Measurements from ENCODE around the gene ABO. TPM values are rescaled to one million over a fixed set of nuclear protein-coding genes. Genes with fewer than 3 reads are reported as not detected.
"Not testable (repeated sequence)": the region's sequence is repeated elsewhere in the genome, so short reads cannot be mapped to it uniquely, and the experiment has no call there.

The ABO gene
- total and polyA plus RNA-seq, 9 of the 15 experiments (the other 6 are each of a cell fraction or from before 2014, with no cell fraction given): 5.0 to 21.9 (median 11.9) TPM

- H2AFZ ChIP-seq (ENCODE audit: low read depth, low read length); FAIRE-seq; H3K4me3 ChIP-seq; CTCF ChIA-PET (ENCODE audit: low intra/inter-chr PET ratio); H4K20me1 ChIP-seq (replicated peaks; ENCODE audit: control insufficient read depth, insufficient read depth, low read length); H3K79me2 ChIP-seq (ENCODE audit: control insufficient read depth, insufficient read depth, low read length); DNase-seq (ENCODE audit: extremely low read depth in 1 of 4, low spot score in 3 of 4); POLR2A ChIA-PET; H3K4me2 ChIP-seq (ENCODE audit: insufficient read depth, low read length); intact Hi-C loops (cut with micrococcal nuclease); ATAC-seq; H3K27ac ChIP-seq (ENCODE audit: extremely low read depth, low read depth, low read length); H3K9me3 ChIP-seq (replicated peaks; ENCODE audit: control insufficient read depth, insufficient read depth, low read depth, low read length); H3K9me1 ChIP-seq (ENCODE audit: control insufficient read depth, insufficient read depth, low read length); BruUV-seq (replicated peaks); H3K36me3 ChIP-seq (ENCODE audit: control insufficient read depth, insufficient read depth, low read length); H3K9ac ChIP-seq (ENCODE audit: insufficient read depth in 1 of 2, low read depth in 2 of 2, low read length in 2 of 2): not testable (repeated sequence)
- Histone ChIP-seq H3K4me1 (replicated peaks in 1 of 2; ENCODE audit: control insufficient read depth in 2 of 2, insufficient read depth in 2 of 2, low read length in 2 of 2) (peaks cover 0 to 24% of the 10 kb centered on the region in 2 experiments; a peak in 2 of 5 replicates), H3K27me3 (ENCODE audit: control insufficient read depth in 2 of 2, insufficient read depth in 2 of 2, low read length in 2 of 2) (peaks cover 8 to 30% of the 10 kb centered on the region in 2 experiments)
- in situ Hi-C loops (cut with MboI): loop anchor here (5.0 kb wide), 1 partner anchor 89 kb away; no protein-coding TSS in a partner anchor
- WGBS (ENCODE audit: insufficient coverage, low coverage, missing lambda C conversion rate): 17% methylated on average over 5 of the region's 8 CpGs
Observed at GRCh38 chr9:133227996-133228395, 47.0 kb downstream of the ABO start.

GRCh38 chr9:133227242-133227860 lies 47.6 kb downstream of the ABO start:
- no peak overlapping the region for H3K9ac ChIP-seq (ENCODE audit: insufficient read depth in 1 of 2, low read depth in 2 of 2, low read length in 2 of 2)
- ChIA-PET POLR2A (no interaction called here), CTCF (ENCODE audit: low intra/inter-chr PET ratio) (no interaction called here)
- H3K9me1 ChIP-seq (ENCODE audit: control insufficient read depth, insufficient read depth, low read length): no peaks in the 10 kb centered on the region
- no peak overlapping the region for H3K4me3 ChIP-seq
- intact Hi-C loops (cut with micrococcal nuclease): no loop called here
- H4K20me1 ChIP-seq (replicated peaks; ENCODE audit: control insufficient read depth, insufficient read depth, low read length): no peaks in the 10 kb centered on the region
- TF ChIP-seq E2F5 (CRISPR knock-in tag; IDR thresholded peaks at IDR 0.05): no peak
- TF ChIP-seq, protein P1, sequence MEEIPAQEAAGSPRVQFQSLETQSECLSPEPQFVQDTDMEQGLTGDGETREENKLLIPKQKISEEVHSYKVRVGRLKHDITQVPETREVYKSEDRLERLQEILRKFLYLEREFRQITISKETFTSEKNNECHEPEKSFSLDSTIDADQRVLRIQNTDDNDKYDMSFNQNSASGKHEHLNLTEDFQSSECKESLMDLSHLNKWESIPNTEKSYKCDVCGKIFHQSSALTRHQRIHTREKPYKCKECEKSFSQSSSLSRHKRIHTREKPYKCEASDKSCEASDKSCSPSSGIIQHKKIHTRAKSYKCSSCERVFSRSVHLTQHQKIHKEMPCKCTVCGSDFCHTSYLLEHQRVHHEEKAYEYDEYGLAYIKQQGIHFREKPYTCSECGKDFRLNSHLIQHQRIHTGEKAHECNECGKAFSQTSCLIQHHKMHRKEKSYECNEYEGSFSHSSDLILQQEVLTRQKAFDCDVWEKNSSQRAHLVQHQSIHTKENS (CRISPR knock-in tag; IDR thresholded peaks at IDR 0.05): no peak
- TF ChIP-seq HMGXB4 (CRISPR knock-in tag; IDR thresholded peaks at IDR 0.05): no peak
- TF ChIP-seq ELF4 (CRISPR knock-in tag; IDR thresholded peaks at IDR 0.05): no peak
- no peak for TF ChIP-seq RUNX1 (IDR thresholded peaks at IDR 0.05; ENCODE audit: low read depth)
- TF ChIP-seq PTBP1 (IDR thresholded peaks at IDR 0.05; ENCODE audit: low read depth, low read length): no peak
- no peak for TF ChIP-seq NEUROD1 (IDR thresholded peaks at IDR 0.05; ENCODE audit: borderline replicate concordance, low read depth, low read length, partially characterized antibody)
- no peak for TF ChIP-seq ZKSCAN8 (CRISPR knock-in tag; IDR thresholded peaks at IDR 0.05)
- TF ChIP-seq GTF2F1 (IDR thresholded peaks at IDR 0.05; ENCODE audit: low read depth, low read length): no peak
- TF ChIP-seq HDAC6 (IDR thresholded peaks at IDR 0.05; ENCODE audit: low read depth, low read length): no peak
- no peak for TF ChIP-seq PPARD (CRISPR knock-in tag; IDR thresholded peaks at IDR 0.05)
- no peak for TF ChIP-seq ZNF717 (CRISPR knock-in tag; IDR thresholded peaks at IDR 0.05)
- H3K9me3 ChIP-seq (replicated peaks; ENCODE audit: control insufficient read depth, insufficient read depth, low read depth, low read length): peaks cover 5% of the 10 kb centered on the region
- DNase-seq (ENCODE audit: extremely low read depth in 1 of 4, low spot score in 3 of 4): no peak
- in situ Hi-C loops (cut with MboI): loop anchor here (5.0 kb wide), 1 partner anchor 90 kb away; no protein-coding TSS in a partner anchor
- no peaks in the 10 kb centered on the region for H3K79me2 ChIP-seq (ENCODE audit: control insufficient read depth, insufficient read depth, low read length)
- no peak overlapping the region for H3K4me2 ChIP-seq (ENCODE audit: insufficient read depth, low read length)
- H3K36me3 ChIP-seq (ENCODE audit: control insufficient read depth, insufficient read depth, low read length): no peaks in the 10 kb centered on the region
- no peak overlapping the region for H3K27ac ChIP-seq (ENCODE audit: extremely low read depth, low read depth, low read length)
- no peak overlapping the region for H2AFZ ChIP-seq (ENCODE audit: low read depth, low read length)
- FAIRE-seq: no peak
- BruUV-seq (replicated peaks): no TSS peak
- no peak for ATAC-seq
- peaks cover 0 to 26% of the 10 kb centered on the region in 2 experiments; a peak in 2 of 5 replicates for H3K4me1 ChIP-seq (replicated peaks in 1 of 2; ENCODE audit: control insufficient read depth in 2 of 2, insufficient read depth in 2 of 2, low read length in 2 of 2)
- WGBS (ENCODE audit: insufficient coverage, low coverage, missing lambda C conversion rate): 18% methylated on average over 8 of the region's 11 CpGs
- peaks cover 8 to 30% of the 10 kb centered on the region in 2 experiments for H3K27me3 ChIP-seq (ENCODE audit: control insufficient read depth in 2 of 2, insufficient read depth in 2 of 2, low read length in 2 of 2)

All from K562 (cell line).